GM19455 (cell line): ENCODE data around the gene HES1.
"Not testable (repeated sequence)": the region's sequence is repeated elsewhere in the genome, so short reads cannot be mapped to it uniquely, and the experiment has no call there.

Source experiments
- ATAC-seq: cut with Tn5 transposase; IDR thresholded peaks from one replicate; pipeline ENCODE4 v1.9.1; 2021; ENCODE audit not compliant: unreplicated experiment

Gene HES1

DNA sequence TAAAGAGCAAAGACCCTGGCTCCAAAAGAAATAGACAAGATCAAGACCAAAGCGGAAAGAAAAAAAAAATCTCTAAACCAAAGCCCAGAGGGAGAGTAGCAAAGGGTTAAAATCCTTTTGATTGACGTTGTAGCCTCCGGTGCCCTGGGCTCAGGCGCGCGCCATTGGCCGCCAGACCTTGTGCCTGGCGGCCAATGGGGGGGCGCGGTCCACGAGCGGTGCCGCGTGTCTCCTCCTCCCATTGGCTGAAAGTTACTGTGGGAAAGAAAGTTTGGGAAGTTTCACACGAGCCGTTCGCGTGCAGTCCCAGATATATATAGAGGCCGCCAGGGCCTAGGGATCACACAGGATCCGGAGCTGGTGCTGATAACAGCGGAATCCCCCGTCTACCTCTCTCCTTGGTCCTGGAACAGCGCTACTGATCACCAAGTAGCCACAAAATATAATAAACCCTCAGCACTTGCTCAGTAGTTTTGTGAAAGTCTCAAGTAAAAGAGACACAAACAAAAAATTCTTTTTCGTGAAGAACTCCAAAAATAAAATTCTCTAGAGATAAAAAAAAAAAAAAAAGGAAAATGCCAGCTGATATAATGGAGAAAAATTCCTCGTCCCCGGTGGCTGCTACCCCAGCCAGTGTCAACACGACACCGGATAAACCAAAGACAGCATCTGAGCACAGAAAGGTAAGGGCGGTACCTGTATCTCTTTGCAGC is at the start of gene HES1:
HES1 (plus strand) TSS at position 343 of the 713 bp plus-strand sequence; CDS start at position 576, 233 bp downstream.
- peak; percentile 20 for ATAC-seq

- no peak for ATAC-seq
Measured at GRCh38 chr3:194086388-194087075, 49.4 kb upstream of the HES1 start.

- no peak for ATAC-seq
Measured at GRCh38 chr3:194087280-194087679, 48.7 kb upstream of the HES1 start.

DNA sequence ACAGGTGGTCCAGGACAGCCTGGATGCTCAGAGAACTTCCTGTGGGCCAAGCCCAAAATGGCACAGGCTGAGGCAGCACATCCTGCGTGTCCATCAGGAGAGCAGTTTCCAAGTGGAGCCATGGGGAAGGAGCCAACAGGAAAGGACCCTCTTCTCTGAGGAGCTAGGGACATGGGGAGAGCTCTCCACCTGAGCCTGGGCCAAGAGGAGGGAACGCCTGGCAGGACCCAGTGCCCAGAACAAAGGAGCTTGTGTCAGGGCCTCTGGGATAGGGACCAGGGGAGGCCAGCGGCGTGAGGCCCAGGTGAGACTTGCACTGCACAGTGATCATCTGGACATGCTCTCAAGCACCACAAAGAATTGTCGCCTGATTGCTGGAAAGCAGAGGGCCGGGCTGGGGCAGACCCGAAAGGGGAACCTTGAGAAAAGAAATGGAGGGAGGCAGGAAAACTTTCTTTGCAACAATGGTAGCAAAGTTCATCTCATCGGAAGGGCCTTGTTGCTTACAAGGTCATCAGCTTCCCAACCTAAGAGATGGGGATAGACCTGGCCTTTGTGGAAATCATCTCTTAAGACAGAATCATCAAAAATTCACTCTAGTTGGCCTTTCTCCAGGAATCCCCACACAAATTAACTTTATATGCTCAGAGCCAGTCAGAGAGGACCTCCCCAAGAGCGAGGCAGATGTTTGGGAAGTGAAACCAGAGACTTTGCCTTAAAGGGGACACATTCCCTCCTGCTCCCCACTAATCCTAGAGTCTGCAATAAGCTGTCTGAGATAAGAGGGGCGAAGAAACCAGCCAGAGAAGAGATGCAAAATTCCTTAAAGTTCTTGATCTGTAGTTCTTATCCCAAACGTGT is 47.7 kb upstream of the HES1 start:
- no peak for ATAC-seq

GRCh38 chr3:194089357-194090177 is 46.4 kb upstream of the HES1 start:
- no peak for ATAC-seq

DNA sequence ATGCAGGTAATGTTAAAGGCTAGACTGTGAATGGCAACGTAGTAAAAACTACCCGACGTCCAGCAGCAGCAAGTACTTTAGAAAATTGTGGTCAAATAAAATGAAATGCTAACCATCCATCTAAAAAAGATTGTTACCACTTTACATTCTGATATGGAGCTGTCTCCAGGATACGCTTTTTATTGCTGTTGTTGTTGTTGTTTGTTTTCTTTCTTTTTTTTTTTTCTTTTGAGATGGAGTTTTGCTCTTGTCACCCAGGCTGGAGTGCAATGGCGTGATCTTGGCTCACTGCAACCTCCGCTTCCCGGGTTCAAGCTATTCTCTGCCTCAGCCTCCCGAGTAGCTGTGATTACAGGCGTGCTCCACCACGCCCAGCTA is 45.8 kb upstream of the HES1 start:
- ATAC-seq = not testable (repeated sequence)

- no peak for ATAC-seq
Measured at GRCh38 chr3:194090716-194091115, 45.2 kb upstream of the HES1 start.

DNA sequence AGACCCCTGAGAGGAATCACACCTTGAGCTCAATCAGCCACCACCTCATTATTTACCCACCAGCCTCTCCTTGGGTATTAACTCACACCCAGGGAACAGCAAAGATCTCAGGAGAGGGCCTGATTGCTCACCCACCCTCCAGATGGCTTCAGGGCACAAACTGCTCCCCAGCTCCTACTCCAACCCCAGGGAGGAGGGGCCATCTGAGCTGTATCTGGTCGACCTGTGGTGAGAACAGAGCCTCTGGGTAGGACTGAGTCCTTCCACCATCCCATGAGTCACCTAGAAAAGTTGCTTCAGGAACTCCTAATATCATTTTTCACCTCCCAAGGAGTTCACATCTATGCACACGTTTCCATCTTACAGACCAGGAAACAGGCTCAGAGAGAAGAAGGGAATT is 44.8 kb upstream of the HES1 start:
- no peak for ATAC-seq

- not testable (repeated sequence) for ATAC-seq
Measured at GRCh38 chr3:194091897-194092296, 44.1 kb upstream of the HES1 start.

DNA sequence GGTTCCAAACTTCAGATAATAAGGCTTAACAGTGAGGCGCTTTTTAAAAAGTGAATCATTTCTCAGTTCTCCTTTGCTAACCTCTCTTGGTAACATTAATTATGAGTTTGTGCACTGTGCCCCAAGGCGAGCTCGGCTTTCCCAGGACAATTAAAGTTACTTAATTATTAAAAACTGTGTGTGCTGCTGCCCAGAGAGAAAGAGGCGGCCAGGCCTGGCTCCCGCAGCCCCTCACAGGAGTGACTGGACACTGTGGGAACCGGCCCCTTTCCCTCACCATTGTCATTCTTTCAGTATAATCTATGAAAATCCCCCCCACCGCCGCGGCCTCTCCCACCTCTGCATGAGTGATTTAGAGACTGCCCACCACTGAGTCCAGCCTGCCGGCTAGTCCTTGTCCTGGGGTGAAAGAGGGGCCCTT is 43.1 kb upstream of the HES1 start:
- ATAC-seq = no peak

- ATAC-seq = no peak
Measured at GRCh38 chr3:194093842-194094241, 42.1 kb upstream of the HES1 start.

- no peak for ATAC-seq
Measured at GRCh38 chr3:194095464-194095863, 40.5 kb upstream of the HES1 start.

DNA sequence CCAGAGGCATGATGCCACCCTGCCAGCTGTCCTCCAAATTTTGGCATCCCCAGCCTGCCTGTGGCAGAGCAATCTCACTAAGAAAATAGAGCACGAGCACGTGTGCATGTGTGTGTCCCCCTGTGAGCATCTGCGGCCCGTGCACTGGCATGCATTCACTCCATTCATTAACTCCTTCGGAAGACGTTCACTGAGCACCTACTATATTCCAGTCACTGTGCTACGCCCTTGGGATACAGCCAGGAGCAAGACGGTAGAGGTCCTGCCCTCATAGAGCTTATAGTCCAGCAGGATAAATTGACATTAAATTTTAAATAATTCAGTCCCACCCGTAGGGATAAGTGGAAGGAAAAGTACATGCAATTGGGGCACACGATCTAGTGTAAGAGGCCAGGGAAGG is 40.0 kb upstream of the HES1 start:
- ATAC-seq = no peak

DNA sequence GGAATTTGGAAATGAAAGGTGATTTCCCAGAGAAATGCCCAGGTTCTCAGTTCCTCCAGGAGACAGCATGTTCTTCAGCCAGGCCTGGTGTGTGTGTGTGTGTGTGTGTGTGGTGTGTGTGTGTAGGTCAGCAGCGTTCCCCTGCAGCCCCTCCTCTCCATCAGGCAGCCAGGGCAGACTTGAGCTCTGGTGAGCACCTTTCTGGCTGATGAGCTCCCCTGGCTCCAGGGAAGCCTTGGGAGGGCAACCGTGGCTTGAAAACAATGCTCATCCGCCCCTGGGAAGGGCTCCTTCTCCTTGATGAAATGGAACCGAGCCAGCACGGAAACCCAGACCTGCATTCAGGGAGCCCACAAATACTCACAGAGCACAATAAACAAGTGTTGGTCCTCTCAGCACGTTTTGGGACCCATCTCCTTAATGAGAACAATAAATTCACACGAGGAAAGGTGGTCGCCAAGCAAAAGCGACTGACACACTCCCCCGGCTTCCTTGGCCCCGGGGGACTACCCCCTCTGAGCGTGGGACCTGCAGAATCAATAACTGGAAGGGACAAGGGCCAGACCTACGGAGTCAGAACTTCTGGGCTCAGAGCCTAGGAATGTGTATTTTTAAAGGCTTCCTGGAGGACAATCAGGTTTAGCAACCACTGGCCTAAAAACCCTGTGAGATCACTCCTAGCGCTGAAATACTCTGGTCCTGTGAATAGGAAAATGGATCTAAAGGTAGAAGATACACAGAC is 38.6 kb upstream of the HES1 start:
- no peak for ATAC-seq

DNA sequence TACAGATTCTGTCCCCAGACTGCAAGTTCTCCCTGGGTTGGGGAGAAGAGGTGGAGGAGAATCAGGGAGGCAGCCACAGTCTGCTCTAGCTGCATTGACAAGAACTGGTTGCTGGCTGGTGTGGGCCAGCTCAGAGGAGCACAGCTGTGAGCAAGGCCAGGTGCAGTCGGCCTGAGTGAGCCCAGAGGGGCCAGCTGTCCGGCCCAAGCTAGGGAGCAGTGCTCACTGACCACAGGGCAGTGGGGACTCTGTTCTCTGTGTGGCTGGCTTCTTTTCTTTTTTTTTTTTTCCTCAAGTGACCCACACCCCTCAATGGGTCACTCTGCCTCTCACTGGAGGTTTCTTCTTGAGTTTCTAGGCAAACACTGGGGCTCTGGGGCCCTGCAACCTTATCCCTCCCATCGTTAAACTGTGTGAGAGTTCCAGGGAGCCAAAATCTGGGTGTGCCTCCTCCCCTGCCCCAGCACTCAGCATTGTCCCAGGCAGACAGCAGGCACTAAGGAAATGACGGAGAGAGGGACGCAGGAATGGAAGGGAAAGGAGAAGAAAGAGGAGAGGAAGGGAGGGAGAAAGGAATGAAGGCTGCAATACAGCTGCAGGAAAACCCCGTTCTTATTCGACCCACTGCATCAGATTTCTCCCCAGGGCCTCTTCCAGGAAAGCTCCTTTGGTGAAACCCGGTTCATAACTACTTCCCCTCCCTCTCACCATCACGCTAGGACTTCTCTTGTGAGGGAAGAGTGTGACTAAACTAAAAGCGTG is 37.7 kb upstream of the HES1 start:
- ATAC-seq = no peak

- ATAC-seq = no peak
Measured at GRCh38 chr3:194098843-194099183, 37.1 kb upstream of the HES1 start.

DNA sequence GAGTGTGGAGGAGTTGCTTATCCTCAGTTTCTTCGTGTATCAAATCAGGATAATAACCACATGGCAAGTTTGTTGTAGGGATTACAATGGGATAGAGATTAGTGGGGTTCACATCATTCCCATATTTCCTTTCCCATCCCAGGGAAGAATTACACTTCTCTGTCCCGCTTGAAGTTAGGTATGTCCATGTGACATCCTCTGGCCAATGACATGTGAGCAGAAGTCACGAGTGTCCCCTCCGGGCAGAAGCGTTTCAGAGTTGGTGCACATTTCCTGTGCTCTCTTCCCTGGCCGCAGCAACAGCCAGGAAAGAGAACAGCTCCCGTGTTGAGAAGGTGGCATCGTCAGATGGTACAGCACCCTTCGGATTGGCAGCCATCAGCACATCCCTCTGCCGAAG is 36.7 kb upstream of the HES1 start:
- ATAC-seq = no peak

- ATAC-seq = peak; percentile 81
Measured at GRCh38 chr3:194100856-194101390, 35.0 kb upstream of the HES1 start.
